H1 (cell line): ENCODE data around the gene COX14.

ENCODE experiments used
- ASH2L ChIP-seq: fragments of 200-600, 300-600 bp; sonication (generic); IDR thresholded peaks from one replicate; pipeline ENCODE4 v1.7.1; 2017; ENCODE audit warnings: low read length
- CREB1 ChIP-seq: IDR thresholded peaks from 2 replicates; pipeline ENCODE4 v1.6.1; 2012; ENCODE audit warnings: inconsistent platforms
- RXRA ChIP-seq: IDR thresholded peaks from 2 replicates; pipeline ENCODE4 v1.6.1; 2011; ENCODE audit warnings: low read depth, mild to moderate bottlenecking, low read length, moderate library complexity; ENCODE audit not compliant: insufficient read depth
- SRF ChIP-seq: IDR thresholded peaks from 2 replicates; pipeline ENCODE4 v1.6.1; 2011; ENCODE audit warnings: mild to moderate bottlenecking, low read depth, low read length, moderate library complexity

- TF ChIP-seq RXRA (no peak), SRF (no peak), ASH2L (no peak), CREB1 (no peak)
Observed at GRCh38 chr12:50083301-50083700, 28.7 kb upstream of the COX14 start.
